Small intestine (tissue), 7 donors: ENCODE data around the gene NOCT. TPM values are rescaled to one million over a fixed set of nuclear protein-coding genes. Genes with fewer than 3 reads are reported as not detected.
A peak's percentile ranks its signal among the peaks of the same experiment; 100 is the strongest.
"Not testable (repeated sequence)": the region's sequence is repeated elsewhere in the genome, so short reads cannot be mapped to it uniquely, and the experiment has no call there.

Source experiments
- DNase-seq, 2 donors: peaks; one replicate each; pipeline versions ENCODE4 v3.0.0 to v3.0.0-alpha.2; 2013
- FAIRE-seq: peaks from 2 replicates; lab custom pipeline; 2012; peaks lifted over from hg19 to GRCh38; lab: Jason Lieb, UNC
- H3K27ac ChIP-seq, 3 donors: one replicate each; pipeline ENCODE4 v1.5.1; 2013; ENCODE audit warnings: low read length in 2 of 3, mild to moderate bottlenecking in 2 of 3, control low read depth in 1 of 3, inconsistent platforms in 1 of 3, low read depth in 1 of 3, moderate library complexity in 1 of 3
- H3K27me3 ChIP-seq, 3 donors: one replicate each; pipeline ENCODE4 v1.6.1; 2013; ENCODE audit warnings: low read length in 3 of 3, inconsistent platforms in 1 of 3; ENCODE audit not compliant: control insufficient read depth in 3 of 3, insufficient read depth in 3 of 3
- H3K36me3 ChIP-seq, 3 donors: one replicate each; pipeline ENCODE4 v1.6.1; 2013; ENCODE audit warnings: low read length in 3 of 3, inconsistent platforms in 1 of 3, low read depth in 1 of 3, mild to moderate bottlenecking in 1 of 3, moderate library complexity in 1 of 3; ENCODE audit not compliant: control insufficient read depth in 3 of 3, insufficient read depth in 2 of 3
- H3K4me1 ChIP-seq, 3 donors: one replicate each; pipeline ENCODE4 v1.6.1; 2013; ENCODE audit warnings: low read length in 2 of 3, inconsistent platforms in 1 of 3, low read depth in 1 of 3, mild to moderate bottlenecking in 1 of 3, moderate library complexity in 1 of 3; ENCODE audit not compliant: control insufficient read depth in 3 of 3, insufficient read depth in 2 of 3
- H3K4me3 ChIP-seq, 3 donors: one replicate each; pipeline ENCODE4 v1.5.1; 2013; ENCODE audit warnings: low read length in 3 of 3, control low read depth in 1 of 3, inconsistent platforms in 1 of 3, low read depth in 1 of 3, mild to moderate bottlenecking in 1 of 3, moderate library complexity in 1 of 3
- H3K9me3 ChIP-seq, 2 donors: one replicate each; pipeline ENCODE4 v1.6.1; 2013; ENCODE audit warnings: low read depth in 1 of 2, low read length in 1 of 2; ENCODE audit not compliant: control insufficient read depth in 2 of 2, insufficient read depth in 1 of 2
- WGBS, 3 donors: extraction: QIAGEN DNeasy Blood & Tissue Kit; methylation state at CpG; one replicate each; pipeline ENCODE4 v1.1.7; 2013; 5-methylcytosine and 5-hydroxymethylcytosine counted together
- polyA plus RNA-seq, 4 donors: library from polyadenylated mRNA; stranded (reverse) in 3 of 4; unstranded in 1 of 4; fragments of 200-250 nt in 3 of 4; fragments of 120-200 nt in 1 of 4; gene quantifications; one replicate each; pipeline versions ENCODE4 v1.2.1 to v1.2.3, GENCODE V29; 2013
- donor health status: healthy with polysubstance abuse.
- donor health status: control.
- donor health status: control.
- donor health status: Bipolar disorder and iron deficiency.
- donor health status: healthy.

NOCT gene
- polyA plus RNA-seq, 4 donors: 2.3 to 8.5 (median 4.7) TPM

GRCh38 chr4:139000134-139000533, 15.4 kb upstream of the NOCT start:
- H3K27me3 ChIP-seq, FAIRE-seq, H3K9me3 ChIP-seq, DNase-seq, H3K4me1 ChIP-seq, H3K36me3 ChIP-seq, H3K27ac ChIP-seq, H3K4me3 ChIP-seq: not testable (repeated sequence)
- WGBS, 3 donors: 91 to 95% (median 91%) methylated on average over 5 of the region's 5 CpGs

GRCh38 chr4:139001430-139001829, 14.2 kb upstream of the NOCT start:
- not testable (repeated sequence) for H3K9me3 ChIP-seq

GRCh38 chr4:139003668-139004067, 11.9 kb upstream of the NOCT start:
- not testable (repeated sequence) for H3K36me3 ChIP-seq, H3K4me1 ChIP-seq, H3K4me3 ChIP-seq, FAIRE-seq, H3K27me3 ChIP-seq, H3K27ac ChIP-seq, DNase-seq
- WGBS, 3 donors: 86 to 94% (median 94%) methylated on average over 4 of the region's 4 CpGs
- H3K9me3 ChIP-seq: peaks cover 1 to 12% of the 10 kb centered on the region in 2 donors

More at GRCh38 chr4:139001430-139001829, 14.2 kb upstream of the NOCT start:
- H3K27ac ChIP-seq, H3K4me1 ChIP-seq, H3K27me3 ChIP-seq, DNase-seq, FAIRE-seq, H3K36me3 ChIP-seq, H3K4me3 ChIP-seq: not testable (repeated sequence)
- 89 to 94% (median 93%) methylated on average over 6 to 7 of the region's 7 CpGs for WGBS, 3 donors

- no peak overlapping the region for H3K4me3 ChIP-seq
- H3K4me1 ChIP-seq: no peaks in the 10 kb centered on the region
- DNase-seq: no peak
- no peak overlapping the region for H3K27ac ChIP-seq
- FAIRE-seq: no peak
- WGBS, 3 donors: 90 to 92% (median 92%) methylated on average over 5 of the region's 5 CpGs
- peaks cover 1 to 12% of the 10 kb centered on the region in 2 donors for H3K9me3 ChIP-seq
- H3K36me3 ChIP-seq: no peaks in the 10 kb centered on the region
- H3K27me3 ChIP-seq: no peaks in the 10 kb centered on the region
These were observed 9.8 kb upstream of the NOCT start for GRCh38 chr4:139005774-139006173.

- WGBS, 3 donors: 84 to 97% (median 90%) methylated on average over 2 of the region's 2 CpGs
- Histone ChIP-seq H3K9me3 (peaks cover 1 to 12% of the 10 kb centered on the region in 2 donors), H3K36me3 (no peaks in the 10 kb centered on the region), H3K4me1 (peaks cover 0 to 4% (median 3%) of the 10 kb centered on the region in 3 donors), H3K4me3 (no peak overlapping the region), H3K27me3 (no peaks in the 10 kb centered on the region), H3K27ac (no peak overlapping the region)
- no peak for DNase-seq
- no peak for FAIRE-seq
These were observed 7.9 kb upstream of the NOCT start for GRCh38 chr4:139007640-139008039.

GRCh38 chr4:139008278-139008677, 7.3 kb upstream of the NOCT start:
- not testable (repeated sequence) for H3K36me3 ChIP-seq, H3K27me3 ChIP-seq, DNase-seq, FAIRE-seq, H3K4me3 ChIP-seq, H3K27ac ChIP-seq, H3K4me1 ChIP-seq
- 96 to 97% (median 96%) methylated on average over 7 of the region's 7 CpGs for WGBS, 3 donors
- H3K9me3 ChIP-seq: peaks cover 1 to 12% of the 10 kb centered on the region in 2 donors

- DNase-seq: no peak
- peaks cover 1 to 12% of the 10 kb centered on the region in 2 donors for H3K9me3 ChIP-seq
- WGBS, 3 donors: 45 to 63% (median 48%) methylated on average over 1 of the region's 1 CpG
These were observed 5.9 kb upstream of the NOCT start for GRCh38 chr4:139009702-139010101.

GRCh38 chr4:139011225-139011950, 4.2 kb upstream of the NOCT start:
- H3K9me3 ChIP-seq: peaks cover 1 to 12% of the 10 kb centered on the region in 2 donors
- H3K27ac ChIP-seq: peak overlapping the region; percentile 25 to 63 (median 60)
- FAIRE-seq: no peak
- peaks cover 5 to 14% (median 8%) of the 10 kb centered on the region in 3 donors for H3K4me1 ChIP-seq
- DNase-seq: peak; percentile 66 to 94
- no peak overlapping the region for H3K4me3 ChIP-seq
- WGBS, 3 donors: 55 to 72% (median 60%) methylated on average over 16 of the region's 16 CpGs
- no peaks in the 10 kb centered on the region for H3K27me3 ChIP-seq
- no peaks in the 10 kb centered on the region for H3K36me3 ChIP-seq

More at GRCh38 chr4:139009702-139010101, 5.9 kb upstream of the NOCT start:
- Histone ChIP-seq H3K27ac (no peak overlapping the region), H3K36me3 (no peaks in the 10 kb centered on the region), H3K4me1 (peaks cover 3 to 9% (median 8%) of the 10 kb centered on the region in 3 donors), H3K4me3 (no peak overlapping the region), H3K27me3 (no peaks in the 10 kb centered on the region)
- FAIRE-seq: no peak
